Measurements from ENCODE around the gene RBM17.

The RBM17 gene

DNA sequence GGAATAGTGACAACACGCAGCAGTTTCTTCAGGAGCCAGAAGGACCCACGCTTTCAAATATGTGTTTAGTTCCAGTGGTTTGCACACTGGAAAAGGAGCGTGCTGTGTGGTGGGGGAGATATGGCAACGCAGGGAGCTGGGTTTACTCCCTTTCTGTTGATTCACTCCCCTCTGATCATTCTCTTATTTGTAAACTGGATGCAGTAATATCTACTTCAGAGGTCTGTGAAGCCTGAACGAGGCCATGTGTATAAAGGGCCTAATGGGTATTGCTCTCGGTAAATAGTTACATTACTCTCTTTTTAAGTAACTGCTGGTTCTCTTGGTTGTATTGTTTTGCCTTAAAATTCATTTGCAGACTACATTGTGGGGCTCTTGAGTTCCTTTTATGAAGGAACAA, 19.2 kb downstream of the RBM17 start:
- H3K27ac ChIP-seq: no peak overlapping the region
- no peaks in the 10 kb centered on the region for H3K27me3 ChIP-seq
- no peaks in the 10 kb centered on the region for H3K9me3 ChIP-seq (replicated peaks in 1 of 11)
- H3K9ac ChIP-seq: no peak overlapping the region
- peaks cover 36 to 99% (median 89%) of the 10 kb centered on the region in 11 experiments; a peak in 21 of 22 replicates for H4K20me1 ChIP-seq
- peaks cover 94 to 100% (median 97%) of the 10 kb centered on the region in 11 experiments for H3K36me3 ChIP-seq
- no peak overlapping the region for H3K4me2 ChIP-seq
- H3K4me3 ChIP-seq: no peak overlapping the region
- peaks cover 0 to 11% (median 4%) of the 10 kb centered on the region in 10 experiments; a peak in 7 of 20 replicates for H3K4me1 ChIP-seq
- no peak for TF ChIP-seq Cebpa-rat (IDR thresholded peaks at IDR 0.05)

DNA sequence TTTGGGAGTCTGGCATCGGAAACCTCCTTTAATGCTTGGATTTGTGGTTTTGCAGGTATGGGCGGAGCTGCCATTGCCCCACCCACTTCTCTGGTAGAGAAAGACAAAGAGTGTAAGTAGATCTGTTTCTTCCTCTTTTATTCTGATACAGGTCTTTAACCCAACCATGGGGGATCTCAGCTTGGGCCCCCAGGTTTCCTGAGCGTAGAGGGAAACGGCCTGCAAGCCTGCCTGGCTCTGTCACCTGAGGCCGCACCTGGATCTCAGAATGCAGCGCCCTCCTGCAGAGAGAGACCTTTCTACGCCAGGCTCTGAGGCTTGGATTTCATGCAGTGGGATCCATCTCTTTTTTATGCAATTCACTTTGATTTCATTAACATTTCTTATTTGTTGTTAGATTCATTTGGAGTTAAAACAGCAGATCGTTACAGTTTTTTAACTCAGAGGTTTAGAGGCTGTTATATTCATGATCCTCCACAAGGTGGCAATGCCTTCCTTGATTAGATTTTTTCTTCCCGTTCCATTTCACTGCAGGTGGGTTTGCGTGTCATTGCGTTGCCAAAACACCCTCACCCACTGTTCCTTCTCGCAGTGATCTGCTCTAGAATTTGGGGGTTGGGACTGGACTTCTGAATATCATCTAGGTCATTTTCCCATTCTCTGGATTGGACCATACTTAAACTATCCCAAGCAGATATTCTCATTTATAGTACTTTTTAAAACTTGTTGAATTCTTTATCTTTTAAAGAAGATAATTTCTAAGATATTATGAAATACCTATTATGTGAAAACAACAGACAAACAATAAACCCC, 20.0 kb downstream of the RBM17 start:
- TF ChIP-seq Cebpa-rat (IDR thresholded peaks at IDR 0.05): no peak
- H3K9me3 ChIP-seq (replicated peaks in 1 of 11): no peaks in the 10 kb centered on the region
- no peak overlapping the region; a peak in 2 of 22 replicates for H3K4me2 ChIP-seq
- H3K9ac ChIP-seq: no peak overlapping the region
- H3K36me3 ChIP-seq: peaks cover 94 to 100% (median 97%) of the 10 kb centered on the region in 11 experiments
- peaks cover 0 to 11% (median 4%) of the 10 kb centered on the region in 10 experiments; a peak in 7 of 20 replicates for H3K4me1 ChIP-seq
- H3K4me3 ChIP-seq: no peak overlapping the region
- H4K20me1 ChIP-seq: peaks cover 29 to 95% (median 81%) of the 10 kb centered on the region in 11 experiments; a peak in 21 of 22 replicates
- no peaks in the 10 kb centered on the region for H3K27me3 ChIP-seq
- H3K27ac ChIP-seq: no peak overlapping the region

DNA sequence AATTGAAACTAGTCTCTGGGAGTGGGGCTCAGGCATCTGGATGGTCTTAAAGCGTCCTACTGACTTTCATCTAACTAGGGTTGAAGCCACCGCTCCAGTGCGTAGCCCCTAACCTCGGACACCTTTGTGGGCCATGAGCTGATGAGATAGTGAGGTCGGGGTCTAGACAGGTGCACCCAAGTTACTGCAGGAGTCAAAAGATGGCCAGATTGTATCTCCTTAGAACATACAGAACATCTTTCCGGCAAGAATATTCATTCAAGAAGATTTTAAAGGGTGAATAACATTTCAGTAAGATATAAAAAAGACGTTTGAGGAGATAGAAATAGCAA, 20.6 kb downstream of the RBM17 start:
- Histone ChIP-seq H4K20me1 (peaks cover 23 to 92% (median 76%) of the 10 kb centered on the region in 11 experiments; a peak in 21 of 22 replicates), H3K4me1 (peaks cover 0 to 11% (median 4%) of the 10 kb centered on the region in 10 experiments; a peak in 7 of 20 replicates), H3K27me3 (no peaks in the 10 kb centered on the region), H3K36me3 (peaks cover 95 to 100% (median 97%) of the 10 kb centered on the region in 11 experiments), H3K9me3 (replicated peaks in 1 of 11) (no peaks in the 10 kb centered on the region), H3K9ac (no peak overlapping the region), H3K4me3 (no peak overlapping the region), H3K27ac (no peak overlapping the region), H3K4me2 (no peak overlapping the region; a peak in 1 of 22 replicates)
- TF ChIP-seq Cebpa-rat (IDR thresholded peaks at IDR 0.05): no peak

DNA sequence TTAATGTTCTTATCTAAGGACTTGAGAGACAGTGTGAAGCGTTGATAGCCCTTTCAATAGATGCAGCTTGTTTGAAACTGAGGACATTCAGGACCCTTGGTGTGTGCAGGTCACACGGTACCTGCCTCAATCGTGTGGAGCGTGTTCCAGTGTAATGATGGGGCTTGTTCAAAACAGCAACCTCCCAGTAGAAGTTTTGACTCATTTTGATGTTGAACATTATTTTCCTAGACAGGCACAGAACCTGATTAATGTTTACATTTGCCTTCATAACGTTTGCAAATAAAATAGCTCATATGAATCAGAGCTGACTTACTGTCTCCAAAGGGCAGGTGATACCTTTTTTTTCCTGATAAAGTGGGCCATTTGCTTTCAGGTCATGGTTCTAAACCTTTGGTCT, 21.3 kb downstream of the RBM17 start:
- Histone ChIP-seq H3K36me3 (peaks cover 96 to 100% (median 97%) of the 10 kb centered on the region in 11 experiments), H3K27ac (no peak overlapping the region), H3K9ac (no peak overlapping the region), H3K4me3 (no peak overlapping the region), H4K20me1 (peaks cover 16 to 91% (median 68%) of the 10 kb centered on the region in 11 experiments; a peak in 21 of 22 replicates), H3K4me1 (peaks cover 0 to 11% (median 4%) of the 10 kb centered on the region in 10 experiments; a peak in 7 of 20 replicates), H3K27me3 (no peaks in the 10 kb centered on the region), H3K4me2 (no peak overlapping the region), H3K9me3 (replicated peaks in 1 of 11) (no peaks in the 10 kb centered on the region)
- no peak for TF ChIP-seq Cebpa-rat (IDR thresholded peaks at IDR 0.05)

DNA sequence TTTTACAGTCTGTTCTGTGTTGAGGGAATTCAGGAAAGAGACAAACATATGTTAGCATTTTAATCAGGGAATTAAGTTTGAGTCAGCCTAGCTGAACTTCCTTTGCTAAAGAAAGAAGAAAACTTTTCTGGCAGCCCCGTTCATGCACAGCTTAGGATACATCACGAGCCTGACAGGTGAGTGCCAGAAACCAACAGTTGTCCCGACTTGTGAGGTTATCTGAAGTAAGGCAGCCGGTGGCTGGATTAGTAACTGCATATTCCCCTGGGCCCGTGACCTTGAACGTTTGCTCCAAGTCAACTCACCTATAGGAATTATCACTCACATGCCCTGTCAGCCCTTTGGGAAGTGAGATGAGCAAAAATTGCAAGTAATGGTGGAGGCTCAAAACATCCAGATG, 24.1 kb downstream of the RBM17 start:
- Histone ChIP-seq H3K4me3 (no peak overlapping the region), H3K27ac (no peak overlapping the region), H3K4me2 (no peak overlapping the region), H3K36me3 (peaks cover 89 to 100% (median 93%) of the 10 kb centered on the region in 11 experiments), H3K27me3 (no peaks in the 10 kb centered on the region), H3K9ac (no peak overlapping the region), H4K20me1 (peaks cover 0 to 71% (median 48%) of the 10 kb centered on the region in 11 experiments; a peak in 21 of 22 replicates), H3K9me3 (replicated peaks in 1 of 11) (no peaks in the 10 kb centered on the region), H3K4me1 (peaks cover 0 to 11% (median 4%) of the 10 kb centered on the region in 10 experiments; a peak in 7 of 20 replicates)
- TF ChIP-seq Cebpa-rat (IDR thresholded peaks at IDR 0.05): no peak

DNA sequence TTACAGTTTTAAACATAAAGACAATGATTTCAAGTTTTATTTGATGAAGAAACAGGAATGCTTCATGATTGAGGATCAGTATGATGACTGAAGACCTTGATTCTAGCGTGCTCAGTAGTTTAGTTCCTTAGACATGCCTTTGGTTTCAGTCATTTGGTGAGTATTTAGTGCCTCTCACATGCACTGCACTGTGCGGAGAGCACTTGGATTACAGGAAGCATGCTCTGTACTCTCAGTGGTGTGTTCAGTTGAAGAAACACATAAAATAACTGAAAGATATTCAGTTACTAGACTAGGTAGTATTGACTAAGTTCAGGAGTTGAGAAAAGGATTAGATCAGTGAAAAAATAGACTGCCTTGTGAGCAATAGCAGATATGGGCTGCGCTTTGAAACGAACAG, 25.5 kb downstream of the RBM17 start:
- no peak overlapping the region for H3K4me3 ChIP-seq
- no peak overlapping the region for H3K4me2 ChIP-seq
- H3K9me3 ChIP-seq (replicated peaks in 1 of 11): no peaks in the 10 kb centered on the region
- no peak for TF ChIP-seq Cebpa-rat (IDR thresholded peaks at IDR 0.05)
- no peak overlapping the region for H3K9ac ChIP-seq
- peaks cover 0 to 58% (median 34%) of the 10 kb centered on the region in 11 experiments; a peak in 20 of 22 replicates for H4K20me1 ChIP-seq
- H3K27me3 ChIP-seq: no peaks in the 10 kb centered on the region
- peaks cover 0 to 1% (median 0%) of the 10 kb centered on the region in 10 experiments; a peak in 2 of 20 replicates for H3K4me1 ChIP-seq
- no peak overlapping the region for H3K27ac ChIP-seq
- H3K36me3 ChIP-seq: peaks cover 77 to 86% (median 80%) of the 10 kb centered on the region in 11 experiments

DNA sequence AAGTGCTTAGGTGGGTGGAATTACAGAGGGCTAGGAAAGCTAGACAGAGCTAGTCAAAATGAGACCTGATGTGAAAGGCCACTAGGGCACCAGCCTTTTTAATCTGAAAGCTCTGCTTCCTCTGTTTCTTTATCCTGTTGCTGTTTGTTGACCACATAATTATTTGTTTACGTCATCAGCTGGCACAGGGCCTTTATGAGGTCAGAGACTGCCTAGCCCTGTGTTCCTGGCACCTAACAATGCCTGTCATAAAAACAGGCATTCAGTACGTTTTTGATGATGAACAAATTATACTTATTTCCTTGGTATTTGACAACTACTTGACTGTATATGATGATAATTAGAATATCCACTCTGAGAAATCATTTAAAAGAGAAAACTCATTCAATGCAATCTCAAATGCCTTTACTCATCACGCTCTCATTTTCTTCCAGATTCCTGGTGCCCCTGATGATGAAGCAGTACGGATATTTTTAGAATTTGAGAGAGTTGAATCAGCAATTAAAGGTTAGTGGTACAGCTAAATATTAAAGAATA, 26.0 kb downstream of the RBM17 start:
- Histone ChIP-seq H4K20me1 (peaks cover 0 to 52% (median 32%) of the 10 kb centered on the region in 11 experiments; a peak in 20 of 22 replicates), H3K4me1 (0 out of 20 replicates have a peak, but pooled peaks cover 0 to under 1% (median 0%) of the 10 kb centered on the region in 10 experiments), H3K9ac (no peak overlapping the region), H3K4me3 (no peak overlapping the region), H3K27ac (no peak overlapping the region), H3K9me3 (replicated peaks in 1 of 11) (no peaks in the 10 kb centered on the region), H3K27me3 (no peaks in the 10 kb centered on the region), H3K36me3 (peaks cover 71 to 81% (median 74%) of the 10 kb centered on the region in 11 experiments), H3K4me2 (no peak overlapping the region)
- no peak for TF ChIP-seq Cebpa-rat (IDR thresholded peaks at IDR 0.05)

DNA sequence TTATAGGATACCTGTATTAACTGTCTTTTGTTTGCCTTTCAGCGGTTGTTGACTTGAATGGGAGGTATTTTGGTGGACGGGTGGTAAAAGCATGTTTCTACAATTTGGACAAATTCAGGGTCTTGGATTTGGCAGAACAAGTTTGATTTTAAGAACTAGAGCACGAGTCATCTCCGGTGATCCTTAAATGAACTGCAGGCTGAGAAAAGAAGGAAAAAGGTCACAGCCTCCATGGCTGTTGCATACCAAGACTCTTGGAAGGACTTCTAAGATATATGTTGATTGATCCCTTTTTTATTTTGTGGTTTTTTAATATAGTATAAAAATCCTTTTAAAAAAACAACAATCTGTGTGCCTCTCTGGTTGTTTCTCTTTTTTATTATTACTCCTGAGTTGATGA, 26.6 kb downstream of the RBM17 start:
- H3K27ac ChIP-seq: no peak overlapping the region
- no peaks in the 10 kb centered on the region for H3K9me3 ChIP-seq (replicated peaks in 1 of 11)
- TF ChIP-seq Cebpa-rat (IDR thresholded peaks at IDR 0.05): no peak
- peaks cover 0 to 6% (median 3%) of the 10 kb centered on the region in 10 experiments; a peak in 14 of 20 replicates for H3K4me1 ChIP-seq
- no peak overlapping the region for H3K4me3 ChIP-seq
- H3K4me2 ChIP-seq: no peak overlapping the region
- H4K20me1 ChIP-seq: peaks cover 0 to 47% (median 26%) of the 10 kb centered on the region in 11 experiments; a peak in 20 of 22 replicates
- no peaks in the 10 kb centered on the region for H3K27me3 ChIP-seq
- no peak overlapping the region for H3K9ac ChIP-seq
- peaks cover 66 to 75% (median 69%) of the 10 kb centered on the region in 11 experiments for H3K36me3 ChIP-seq

DNA sequence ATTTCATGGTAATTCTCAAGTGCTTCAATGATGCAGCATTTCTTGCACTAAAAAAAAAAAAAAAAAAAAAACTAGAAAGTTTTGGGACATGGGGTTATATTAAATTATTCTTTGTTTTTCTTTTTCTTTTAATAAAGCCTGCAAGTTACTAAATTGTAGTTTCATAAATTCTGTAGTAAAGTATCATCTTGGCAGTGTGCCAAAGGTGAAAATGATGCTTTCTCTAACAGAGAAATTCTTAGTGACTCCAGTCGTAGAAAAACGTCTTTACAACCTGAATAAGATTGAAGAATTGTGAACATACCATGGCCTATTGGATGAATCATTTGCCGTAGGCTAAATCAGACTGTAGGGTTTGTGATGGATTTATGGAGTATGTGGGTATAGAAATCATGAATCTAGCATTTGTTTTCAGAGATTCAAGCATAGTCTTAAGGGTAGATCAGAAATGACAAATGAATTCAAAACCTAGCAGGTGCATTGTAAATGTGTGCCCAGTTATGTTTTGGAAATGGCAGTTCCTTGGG, 27.1 kb downstream of the RBM17 start:
- no peak for TF ChIP-seq Cebpa-rat (IDR thresholded peaks at IDR 0.05)
- no peak overlapping the region for H3K9ac ChIP-seq
- no peaks in the 10 kb centered on the region for H3K9me3 ChIP-seq (replicated peaks in 1 of 11)
- peaks cover 61 to 71% (median 64%) of the 10 kb centered on the region in 11 experiments for H3K36me3 ChIP-seq
- peaks cover 0 to 10% (median 7%) of the 10 kb centered on the region in 10 experiments; a peak in 14 of 20 replicates for H3K4me1 ChIP-seq
- H3K4me2 ChIP-seq: no peak overlapping the region
- no peaks in the 10 kb centered on the region for H3K27me3 ChIP-seq
- H3K4me3 ChIP-seq: no peak overlapping the region
- H3K27ac ChIP-seq: no peak overlapping the region
- peaks cover 0 to 42% (median 21%) of the 10 kb centered on the region in 11 experiments; a peak in 19 of 22 replicates for H4K20me1 ChIP-seq

Data from BLaER1 treated with 17β-estradiol and CSF1 and Interleukin-3, amounts not matched to agents 10 nM and 100 nM (cell line).